Neural cell (in vitro differentiated cells): ENCODE data around the gene GOLGA8B. TPM values are rescaled to one million over a fixed set of nuclear protein-coding genes. Genes with fewer than 3 reads are reported as not detected.

ENCODE experiments used
- H2AFZ ChIP-seq: fragments of 200-600, 300-800 bp; sonication (generic), shearing (Covaris generic); 2 replicates; pipeline ENCODE4 v1.6.0; 2014; ENCODE audit warnings: low read depth, mild to moderate bottlenecking, antibody characterized with exemption, low read length, moderate library complexity
- H3F3A ChIP-seq: fragments of 200-600 bp; shearing (Covaris generic); 2 replicates; pipeline ENCODE4 v1.6.1; 2016; ENCODE audit warnings: mild to moderate bottlenecking, moderate library complexity, mixed read lengths, antibody characterized with exemption, low read length; ENCODE audit not compliant: insufficient read depth, poor library complexity, severe bottlenecking
- H3K27ac ChIP-seq: fragments of 200-600, 300-800 bp; sonication (generic), shearing (Covaris generic); 2 replicates; pipeline ENCODE4 v1.5.1; 2014; ENCODE audit warnings: mild to moderate bottlenecking, low read length, moderate library complexity
- H3K27me3 ChIP-seq: fragments of 300-800, 200-600 bp; sonication (generic), shearing (Covaris generic); 2 replicates; pipeline ENCODE4 v1.6.0; 2014; ENCODE audit warnings: mild to moderate bottlenecking, low read depth, low read length, moderate library complexity; ENCODE audit not compliant: insufficient read depth
- H3K36me3 ChIP-seq: fragments of 300-800, 200-600 bp; sonication (generic), shearing (Covaris generic); 2 replicates; pipeline ENCODE4 v1.5.1; 2014; ENCODE audit warnings: mild to moderate bottlenecking, antibody characterized with exemption, low read length, moderate library complexity; ENCODE audit not compliant: insufficient read depth
- H3K4me2 ChIP-seq: fragments of 300-800, 200-600 bp; sonication (generic), shearing (Covaris generic); 2 replicates; pipeline ENCODE4 v1.6.0; 2014; ENCODE audit warnings: mild to moderate bottlenecking, low read length
- H3K4me3 ChIP-seq: fragments of 300-800, 200-600 bp; sonication (generic), shearing (Covaris generic); 2 replicates; pipeline ENCODE4 v1.5.1; 2014; ENCODE audit warnings: mild to moderate bottlenecking, low read length, moderate library complexity
- H3K79me2 ChIP-seq: fragments of 200-600 bp; shearing (Covaris generic); replicated peaks from 2 replicates; pipeline ENCODE4 v1.6.0; 2014; ENCODE audit warnings: mild to moderate bottlenecking, low read length, moderate library complexity; ENCODE audit not compliant: insufficient read depth
- H3K9ac ChIP-seq: fragments of 300-800, 200-600 bp; sonication (generic), shearing (Covaris generic); 2 replicates; pipeline ENCODE4 v1.6.1; 2016; ENCODE audit warnings: mild to moderate bottlenecking, low read length, mixed read lengths
- H3K9me2 ChIP-seq: fragments of 200-600 bp; shearing (Covaris generic); 2 replicates; pipeline ENCODE4 v1.6.1; 2016; ENCODE audit warnings: mild to moderate bottlenecking, low read length, mixed read lengths; ENCODE audit not compliant: insufficient read depth
- H3K9me3 ChIP-seq: fragments of 200-600, 300-800 bp; sonication (generic), shearing (Covaris generic); 2 replicates; pipeline ENCODE4 v1.6.1; 2016; ENCODE audit warnings: mild to moderate bottlenecking, mixed run types, low read length, moderate library complexity, mixed read lengths
- H4K20me1 ChIP-seq: fragments of 200-600 bp; shearing (Covaris generic); 2 replicates; pipeline ENCODE4 v1.6.1; 2016; ENCODE audit warnings: mild to moderate bottlenecking, mixed run types; ENCODE audit not compliant: insufficient read depth
- EP300 ChIP-seq: fragments of 450-650 bp; conservative IDR thresholded peaks from 2 replicates; pipeline ENCODE4 v1.6.1; 2014; ENCODE audit warnings: antibody characterized with exemption, mild to moderate bottlenecking, moderate library complexity; ENCODE audit not compliant: poor library complexity, severe bottlenecking
- EZH2 ChIP-seq: fragments of 200-600, 300-800 bp; shearing (Covaris generic), sonication (generic); IDR thresholded peaks from 2 replicates; pipeline ENCODE4 v1.6.1; 2014; ENCODE audit warnings: antibody characterized with exemption, low read length, borderline replicate concordance, mild to moderate bottlenecking; ENCODE audit not compliant: insufficient read depth, poor library complexity, severe bottlenecking
- MXI1 ChIP-seq: fragments of 450-650 bp; conservative IDR thresholded peaks from 2 replicates; pipeline ENCODE4 v1.6.1; 2014; ENCODE audit warnings: antibody characterized with exemption, mild to moderate bottlenecking; ENCODE audit not compliant: poor library complexity, severe bottlenecking
- POLR2AphosphoS5 ChIP-seq: IDR thresholded peaks from 2 replicates; pipeline ENCODE4 v1.6.1; 2012
- RAD21 ChIP-seq: fragments of 450-650 bp; conservative IDR thresholded peaks from 2 replicates; pipeline ENCODE4 v1.6.1; 2014; ENCODE audit warnings: antibody characterized with exemption, mild to moderate bottlenecking, moderate library complexity
- REST ChIP-seq: IDR thresholded peaks from 2 replicates; pipeline ENCODE4 v1.6.1; 2012; ENCODE audit warnings: borderline replicate concordance
- SMC3 ChIP-seq: fragments of 450-650 bp; conservative IDR thresholded peaks from 2 replicates; pipeline ENCODE4 v1.6.1; 2014; ENCODE audit warnings: antibody characterized with exemption, mild to moderate bottlenecking, moderate library complexity; ENCODE audit not compliant: poor library complexity
- TAF1 ChIP-seq: IDR thresholded peaks from 2 replicates; pipeline ENCODE4 v1.6.1; 2012; ENCODE audit warnings: low read depth
- polyA plus RNA-seq: library from polyadenylated mRNA; depleted of rRNA; stranded (reverse); fragments of >200 nt; gene quantifications from 2 replicates; pipeline ENCODE4 v1.2.3, GENCODE V29; 2014
- TF ChIP-seq, protein P1 (sequence below): fragments of 450-650 bp; IDR thresholded peaks from 2 replicates; pipeline ENCODE4 v1.5.1; 2014; ENCODE audit warnings: antibody characterized with exemption, mild to moderate bottlenecking, moderate library complexity; ENCODE audit not compliant: poor library complexity, severe bottlenecking

GOLGA8B gene
- polyA plus RNA-seq, 1 donor from 2014 or later: 462 TPM

GRCh38 chr15:34613997-34614396 lies 30.5 kb upstream of the GOLGA8B start:
- no peak overlapping the region for H3K4me2 ChIP-seq
- no peaks in the 10 kb centered on the region for H3F3A ChIP-seq
- no peak overlapping the region for H3K4me3 ChIP-seq
- H3K79me2 ChIP-seq: no peaks in the 10 kb centered on the region
- H3K9me2 ChIP-seq: no peaks in the 10 kb centered on the region
- no peaks in the 10 kb centered on the region for H4K20me1 ChIP-seq
- no peak for TF ChIP-seq EZH2
- no peak for TF ChIP-seq POLR2AphosphoS5
- TF ChIP-seq REST: no peak
- no peak for TF ChIP-seq RAD21
- no peak for TF ChIP-seq SMC3
- TF ChIP-seq, protein P1, sequence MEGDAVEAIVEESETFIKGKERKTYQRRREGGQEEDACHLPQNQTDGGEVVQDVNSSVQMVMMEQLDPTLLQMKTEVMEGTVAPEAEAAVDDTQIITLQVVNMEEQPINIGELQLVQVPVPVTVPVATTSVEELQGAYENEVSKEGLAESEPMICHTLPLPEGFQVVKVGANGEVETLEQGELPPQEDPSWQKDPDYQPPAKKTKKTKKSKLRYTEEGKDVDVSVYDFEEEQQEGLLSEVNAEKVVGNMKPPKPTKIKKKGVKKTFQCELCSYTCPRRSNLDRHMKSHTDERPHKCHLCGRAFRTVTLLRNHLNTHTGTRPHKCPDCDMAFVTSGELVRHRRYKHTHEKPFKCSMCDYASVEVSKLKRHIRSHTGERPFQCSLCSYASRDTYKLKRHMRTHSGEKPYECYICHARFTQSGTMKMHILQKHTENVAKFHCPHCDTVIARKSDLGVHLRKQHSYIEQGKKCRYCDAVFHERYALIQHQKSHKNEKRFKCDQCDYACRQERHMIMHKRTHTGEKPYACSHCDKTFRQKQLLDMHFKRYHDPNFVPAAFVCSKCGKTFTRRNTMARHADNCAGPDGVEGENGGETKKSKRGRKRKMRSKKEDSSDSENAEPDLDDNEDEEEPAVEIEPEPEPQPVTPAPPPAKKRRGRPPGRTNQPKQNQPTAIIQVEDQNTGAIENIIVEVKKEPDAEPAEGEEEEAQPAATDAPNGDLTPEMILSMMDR: no peak
- TF ChIP-seq MXI1: no peak
- TF ChIP-seq TAF1: no peak
- TF ChIP-seq EP300: no peak
- H3K9me3 ChIP-seq: no peaks in the 10 kb centered on the region
- H3K27ac ChIP-seq: no peak overlapping the region
- H2AFZ ChIP-seq: no peak overlapping the region
- H3K36me3 ChIP-seq: no peaks in the 10 kb centered on the region
- H3K27me3 ChIP-seq: no peaks in the 10 kb centered on the region
- no peak overlapping the region for H3K9ac ChIP-seq

GRCh38 chr15:34613301-34613700 lies 29.9 kb upstream of the GOLGA8B start:
- Histone ChIP-seq H3K9me2 (no peaks in the 10 kb centered on the region), H3K9me3 (no peaks in the 10 kb centered on the region), H3K36me3 (no peaks in the 10 kb centered on the region), H3K4me2 (no peak overlapping the region), H2AFZ (no peak overlapping the region), H3K79me2 (no peaks in the 10 kb centered on the region), H3K27ac (no peak overlapping the region), H4K20me1 (no peaks in the 10 kb centered on the region), H3F3A (no peaks in the 10 kb centered on the region), H3K9ac (no peak overlapping the region), H3K27me3 (no peaks in the 10 kb centered on the region), H3K4me3 (no peak overlapping the region)
- no peak for TF ChIP-seq RAD21
- TF ChIP-seq REST: no peak
- no peak for TF ChIP-seq EZH2
- TF ChIP-seq TAF1: no peak
- no peak for TF ChIP-seq EP300
- no peak for TF ChIP-seq SMC3
- TF ChIP-seq MXI1: no peak
- no peak for TF ChIP-seq POLR2AphosphoS5
- TF ChIP-seq, protein P1: no peak
